GM12892 (cell line): Measurements from ENCODE around the gene PEX3.
"Not testable (repeated sequence)": the region's sequence is repeated elsewhere in the genome, so short reads cannot be mapped to it uniquely, and the experiment has no call there.

Experiments
- DNase-seq: peaks from one replicate; pipeline ENCODE4 v3.0.0; 2011; ENCODE audit not compliant: insufficient read length
- FAIRE-seq: peaks from 2 replicates; lab custom pipeline; 2011; peaks lifted over from hg19 to GRCh38; lab: Jason Lieb, UNC
- POLR2A ChIP-seq: IDR thresholded peaks from 2 replicates; pipeline ENCODE4 v1.6.1; 2011; ENCODE audit warnings: low read depth, low read length, control low read depth
- POLR2AphosphoS5 ChIP-seq: IDR thresholded peaks from 2 replicates; pipeline ENCODE4 v1.6.1; 2011; ENCODE audit warnings: low read depth, low read length, control low read depth
- TAF1 ChIP-seq: IDR thresholded peaks from 2 replicates; pipeline ENCODE4 v1.6.1; 2011; ENCODE audit warnings: low read depth, mild to moderate bottlenecking, control low read depth, low read length, borderline replicate concordance

Gene PEX3

DNA sequence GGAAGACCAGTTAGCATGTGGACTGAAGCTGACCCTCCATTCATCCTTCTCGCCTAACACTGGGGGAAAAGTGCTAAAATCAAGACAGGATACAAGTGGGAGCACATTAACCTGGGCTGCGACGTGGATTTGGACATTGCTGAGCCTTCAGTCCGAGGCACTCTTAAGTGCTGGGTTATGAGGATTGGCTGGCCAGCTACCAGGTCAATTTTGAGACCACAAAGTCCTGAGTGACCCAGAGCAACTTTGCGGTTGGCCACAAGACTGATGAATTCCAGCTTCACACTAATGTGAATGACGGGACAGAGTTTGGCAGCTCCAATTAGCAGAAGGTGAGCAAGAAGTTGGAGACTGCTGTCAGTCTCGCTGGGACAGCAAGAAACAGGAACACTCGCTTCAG lies 40.2 kb downstream of the PEX3 start:
- TF ChIP-seq TAF1 (no peak), POLR2A (no peak), POLR2AphosphoS5 (no peak)
- FAIRE-seq (no peak), DNase-seq (no peak)

DNA sequence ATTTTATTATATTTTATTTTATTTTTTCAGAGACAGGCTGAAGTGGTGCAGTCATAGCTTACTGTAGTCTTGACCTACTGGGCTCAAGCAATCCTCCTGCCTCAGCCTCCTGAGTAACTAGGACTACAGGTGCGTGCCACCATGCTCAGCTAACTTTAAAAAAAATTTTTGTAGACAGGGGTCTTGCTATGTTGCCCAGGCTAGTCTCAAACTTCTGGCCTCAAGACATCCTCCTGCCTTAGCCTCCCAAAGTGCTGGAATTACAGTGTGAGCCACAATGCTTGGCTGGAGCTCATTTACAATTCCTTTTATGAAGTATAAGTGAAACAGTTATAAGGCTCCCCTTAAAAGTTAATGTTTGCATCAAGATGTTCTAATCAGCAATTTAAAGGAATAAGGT lies 46.4 kb downstream of the PEX3 start:
- DNase-seq = no peak
- FAIRE-seq = no peak
- no peak for TF ChIP-seq POLR2AphosphoS5

DNA sequence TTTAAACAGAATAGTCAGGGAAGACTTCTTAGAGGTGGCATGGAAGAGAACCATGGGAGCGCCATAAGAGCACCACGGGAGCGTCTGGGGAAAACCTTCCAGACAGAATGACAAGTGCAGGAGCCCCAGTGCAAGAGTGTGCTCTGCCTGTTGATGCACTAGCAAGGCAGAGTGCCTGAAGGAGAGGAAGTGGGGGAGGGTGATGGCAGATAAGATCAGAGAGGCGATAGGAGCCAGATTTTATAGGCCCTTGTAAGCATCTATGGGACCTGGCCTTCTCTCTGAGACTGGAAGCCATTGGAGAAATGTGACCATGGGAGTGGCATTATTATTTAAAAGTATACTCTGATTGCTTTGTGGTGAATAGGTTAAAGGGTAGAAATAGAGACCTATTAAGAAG lies 47.8 kb downstream of the PEX3 start:
- DNase-seq (no peak), FAIRE-seq (no peak)
- TF ChIP-seq TAF1 = no peak
- no peak for TF ChIP-seq POLR2AphosphoS5
- TF ChIP-seq POLR2A = no peak

DNA sequence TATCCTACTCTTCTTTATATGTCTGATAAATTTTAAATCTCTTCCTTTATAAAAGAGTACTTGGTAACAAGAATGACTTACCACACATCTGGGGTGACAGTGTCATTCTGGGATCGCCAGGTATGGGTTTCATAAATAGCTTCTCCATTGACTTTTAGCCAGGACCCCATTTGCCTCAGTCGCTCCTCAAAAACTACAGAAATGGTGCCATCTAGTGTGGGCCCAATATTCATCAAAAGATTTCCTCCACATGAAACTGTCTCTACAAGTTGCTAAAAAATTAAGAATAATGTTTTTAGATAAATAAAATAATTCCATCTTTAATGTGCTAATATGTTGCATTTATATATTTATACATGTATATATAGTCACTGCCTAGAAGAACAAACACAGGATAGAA lies 51.2 kb downstream of the PEX3 start:
- TF ChIP-seq POLR2AphosphoS5 (no peak), TAF1 (no peak), POLR2A (no peak)
- FAIRE-seq (no peak), DNase-seq (no peak)

DNA sequence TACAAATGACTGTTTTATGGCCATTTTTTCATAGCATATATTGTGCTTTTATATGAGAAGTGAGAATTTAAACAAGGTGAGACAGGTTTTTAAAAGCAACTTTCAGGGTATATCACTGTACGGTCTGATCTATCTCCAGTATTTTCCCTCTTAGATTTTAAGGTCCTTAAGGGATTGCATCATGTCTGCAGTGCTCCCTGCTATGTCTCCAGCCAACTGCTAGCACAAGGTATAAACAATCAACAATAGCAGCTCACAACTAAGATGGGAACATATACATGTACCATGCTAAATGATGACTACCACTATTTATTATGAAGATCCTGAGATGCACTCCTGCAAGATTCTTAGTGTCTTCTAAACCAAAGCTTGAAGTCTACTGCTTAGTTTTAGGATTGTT lies 53.8 kb downstream of the PEX3 start:
- no peak for DNase-seq
- no peak for TF ChIP-seq TAF1
- TF ChIP-seq POLR2A = no peak
- no peak for TF ChIP-seq POLR2AphosphoS5
- FAIRE-seq = no peak

DNA sequence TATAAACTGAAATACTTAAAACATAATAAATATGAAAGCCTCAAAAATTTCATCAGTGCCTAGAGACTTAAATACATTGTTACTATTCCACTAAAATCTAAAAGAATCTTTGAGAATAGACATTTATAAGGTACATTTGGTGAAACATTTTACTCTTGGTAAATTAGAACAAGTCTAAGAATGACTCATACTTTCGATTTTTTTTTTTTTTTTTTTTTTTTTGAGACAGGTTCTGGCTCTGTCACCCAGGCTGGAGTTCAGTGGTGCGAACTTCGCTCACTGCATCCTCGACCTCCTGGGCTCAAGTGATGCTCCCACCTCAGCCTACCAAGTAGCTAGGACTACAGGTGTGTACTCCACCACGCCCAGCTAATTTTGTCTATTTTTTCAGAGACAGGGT lies 54.5 kb downstream of the PEX3 start:
- no peak for FAIRE-seq
- TF ChIP-seq POLR2A (no peak), TAF1 (no peak), POLR2AphosphoS5 (no peak)
- DNase-seq = no peak

DNA sequence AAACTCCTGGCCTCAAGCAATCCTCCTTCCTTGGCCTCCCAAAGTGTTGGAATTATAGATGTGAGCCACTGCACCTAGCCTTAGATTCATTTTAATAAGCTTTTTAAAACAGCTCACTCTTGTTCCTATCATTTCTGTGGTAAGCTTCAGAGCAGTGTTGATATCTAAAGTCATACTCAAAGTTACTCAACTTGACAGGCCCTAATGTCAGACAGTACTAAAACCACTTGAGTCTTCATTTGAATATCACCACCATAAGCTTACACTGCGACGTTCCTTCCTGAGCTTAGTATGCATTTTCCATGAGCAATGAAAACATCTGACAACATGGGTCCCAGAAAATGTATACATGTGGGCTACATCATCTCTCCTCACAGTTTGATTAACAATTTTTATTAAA lies 54.9 kb downstream of the PEX3 start:
- TF ChIP-seq POLR2AphosphoS5 (no peak), POLR2A (no peak), TAF1 (no peak)
- FAIRE-seq (no peak), DNase-seq (no peak)

DNA sequence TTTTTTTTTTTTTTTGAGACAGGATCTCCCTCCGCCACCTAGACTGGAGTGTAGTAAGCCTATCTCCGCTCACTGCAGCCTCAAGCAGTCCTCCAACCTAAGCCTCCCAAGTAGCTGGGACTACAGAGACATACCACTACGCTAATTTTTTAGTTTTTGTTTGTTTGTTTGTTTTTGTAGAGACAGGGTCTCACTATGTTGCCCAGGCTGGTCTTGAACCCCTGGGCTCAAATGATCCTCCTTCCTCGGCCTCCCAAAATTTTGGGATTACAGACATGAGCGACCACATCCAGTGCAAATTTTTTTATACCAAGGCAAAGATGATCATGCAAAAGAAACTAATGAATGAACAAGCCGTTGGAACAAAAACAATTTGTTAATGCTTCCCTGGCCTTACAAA lies 55.6 kb downstream of the PEX3 start:
- DNase-seq = no peak
- no peak for FAIRE-seq
- TF ChIP-seq TAF1 (no peak), POLR2A (no peak), POLR2AphosphoS5 (no peak)

DNA sequence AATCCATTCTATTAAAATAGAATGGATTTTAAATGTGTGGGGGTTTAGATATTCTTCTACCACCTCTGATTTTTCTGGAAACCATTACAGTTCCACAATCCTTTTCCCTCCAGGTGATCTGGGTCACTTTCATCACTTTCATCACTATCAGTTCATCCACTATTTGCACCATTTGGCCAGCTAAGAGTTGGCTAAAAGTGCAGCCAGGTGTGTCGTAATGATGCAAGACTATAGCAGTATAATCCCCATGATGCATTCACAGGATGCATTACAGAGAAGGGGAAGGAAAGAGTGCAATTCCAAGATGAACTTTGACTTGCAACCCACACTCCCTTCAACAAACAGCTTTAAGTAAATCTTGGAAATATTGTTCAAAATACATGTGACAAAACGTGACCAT lies 56.0 kb downstream of the PEX3 start:
- DNase-seq (no peak), FAIRE-seq (no peak)
- TF ChIP-seq TAF1 (no peak), POLR2AphosphoS5 (no peak), POLR2A (no peak)

DNA sequence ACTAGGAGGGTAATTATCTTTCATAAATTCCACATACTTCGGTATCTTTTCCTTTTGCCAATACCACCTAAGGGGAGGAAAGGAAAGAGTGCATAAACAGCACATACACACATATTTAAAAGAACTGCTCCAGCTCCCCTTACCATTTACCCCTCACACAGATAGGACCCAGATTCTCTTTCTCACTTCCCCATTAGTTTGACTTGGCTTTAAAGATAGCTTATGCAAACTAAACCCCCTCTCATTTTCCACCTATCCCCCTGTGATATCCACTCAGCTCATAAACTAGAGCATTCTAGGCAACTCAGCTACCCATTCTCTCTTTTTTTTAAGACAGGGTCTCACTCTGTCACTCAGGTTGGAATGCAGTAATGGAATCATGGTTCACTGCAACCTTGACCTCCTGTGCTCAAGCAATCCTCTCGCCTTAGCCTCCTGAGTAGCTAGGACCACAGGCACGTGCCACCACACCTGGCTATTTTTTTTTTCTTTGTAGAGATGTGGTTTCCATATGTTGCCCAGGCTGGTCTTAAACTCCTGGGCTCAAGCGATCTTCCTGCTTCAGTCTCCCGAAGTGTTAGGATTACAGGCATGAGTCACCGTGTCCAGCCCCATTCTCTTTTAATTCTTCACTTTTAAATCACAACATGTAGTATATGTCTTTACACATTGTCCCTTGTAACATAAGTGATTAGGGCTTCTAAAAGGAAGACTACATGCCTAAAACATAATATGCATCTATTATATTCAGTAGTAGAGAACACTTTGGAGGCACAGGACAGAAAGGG lies 56.9 kb downstream of the PEX3 start:
- no peak for FAIRE-seq
- TF ChIP-seq TAF1 = no peak
- TF ChIP-seq POLR2A = no peak
- no peak for TF ChIP-seq POLR2AphosphoS5
- no peak for DNase-seq

DNA sequence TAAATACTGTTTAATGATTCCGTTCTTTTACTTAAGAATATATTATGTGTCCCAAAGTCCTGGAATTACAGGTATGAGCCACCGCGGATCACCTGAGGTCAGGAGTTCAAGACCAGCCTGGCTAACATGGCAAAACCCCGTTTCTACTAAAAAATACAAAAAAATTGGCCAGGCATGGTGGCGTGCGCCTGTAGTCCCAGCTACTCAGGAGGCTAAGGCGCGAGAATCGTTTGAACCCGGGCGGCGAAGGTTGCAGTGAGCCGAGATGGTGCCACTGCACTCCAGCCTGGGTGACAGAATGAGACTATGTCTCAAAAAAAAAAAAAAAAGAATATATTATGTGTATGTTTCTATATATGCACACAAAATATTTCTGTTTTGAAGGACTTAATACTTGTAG lies 59.7 kb downstream of the PEX3 start:
- DNase-seq, FAIRE-seq: not testable (repeated sequence)

DNA sequence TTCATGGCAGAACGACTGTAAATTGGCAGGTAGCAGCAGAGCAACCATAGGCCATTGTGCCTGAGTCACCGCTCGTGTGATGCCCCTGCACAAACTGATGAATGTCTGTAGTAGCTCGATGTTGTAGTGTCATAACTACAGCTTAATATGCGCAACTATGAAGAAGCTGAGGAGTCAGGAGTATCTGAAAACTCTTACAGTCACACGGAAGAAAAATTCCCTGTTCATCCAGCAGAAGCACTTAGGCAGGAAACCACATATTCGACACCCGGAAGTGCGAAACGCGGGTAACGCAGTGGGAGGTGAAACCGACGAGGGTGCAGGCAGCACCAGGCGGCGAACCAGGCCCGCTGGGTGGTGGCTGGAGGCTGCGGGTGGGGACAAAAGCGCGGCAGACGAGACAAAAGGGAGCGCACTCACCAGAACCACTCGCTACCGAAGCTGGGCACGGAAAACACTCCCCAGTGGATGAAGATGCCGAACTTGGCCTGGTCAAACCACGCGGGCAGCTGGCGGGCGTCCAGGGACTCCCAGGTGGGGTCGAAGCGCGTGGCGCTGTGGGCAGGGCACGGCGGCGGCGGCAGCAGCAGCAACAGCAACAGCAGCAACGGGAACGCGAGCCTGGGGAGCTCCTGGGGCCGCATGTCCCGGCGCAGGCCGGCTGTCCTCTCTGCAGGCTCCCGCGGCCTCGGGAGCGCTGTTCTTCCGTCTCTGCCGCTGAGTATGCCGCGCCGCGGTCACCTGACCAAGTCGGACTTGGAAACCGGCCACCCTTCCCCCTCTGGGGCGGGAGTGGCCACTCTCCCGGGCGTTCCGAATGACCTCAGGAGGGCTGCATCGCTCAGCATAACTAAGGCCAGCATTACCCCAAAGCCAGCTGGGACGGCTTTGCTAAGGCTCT lies 60.6 kb downstream of the PEX3 start, which contains the start of gene FUCA2:
Gene FUCA2 (minus strand): TSS at position 730 of the 901 bp plus-strand sequence. CDS start 86 bp downstream, at position 644.
- FAIRE-seq = peak; percentile 78
- TF ChIP-seq TAF1 = peak; percentile 42; the same call in 1 of the 2 replicates
- TF ChIP-seq POLR2AphosphoS5 = peak; percentile 81
- TF ChIP-seq POLR2A = peak; percentile 79

More for the DNA sequence above, 60.6 kb downstream of the PEX3 start, which contains the start of gene FUCA2:
- DNase-seq = peak; percentile 52
